WTC11 (cell line): ENCODE data around the gene OR10D3. TPM values are rescaled to one million over a fixed set of nuclear protein-coding genes. Genes with fewer than 3 reads are reported as not detected.

Experiments used
- ATAC-seq: fragments of 200-7000 bp; cut with Tn5 transposase; 2 replicates; pipeline ENCODE4 v1.10.0; 2021; ENCODE audit warnings: mild to moderate bottlenecking, moderate library complexity
- CTCF ChIA-PET: fragments of 300-600 bp; sonication (Branson Sonifier 250); formaldehyde crosslinking; loops from one replicate; lab custom pipeline; 2021; ENCODE audit warnings: antibody characterized with exemption; lab: Charles Lee
- POLR2A ChIA-PET: fragments of 350-600 bp; sonication (Branson Sonifier 250); formaldehyde crosslinking; loops from one replicate; lab custom pipeline; 2021; ENCODE audit warnings: antibody characterized with exemption; lab: Charles Lee
- DNase-seq: peaks from one replicate; pipeline ENCODE4 v3.0.0; 2021; ENCODE audit warnings: low spot score
- H3K27ac Mint-ChIP-seq: 2 replicates; pipeline ENCODE4 v1.8.0; 2021; ENCODE audit warnings: mixed read lengths
- H3K27me3 Mint-ChIP-seq: 2 replicates; pipeline ENCODE4 v1.8.0; 2021; ENCODE audit warnings: low read depth, mild to moderate bottlenecking, moderate library complexity, mixed read lengths
- H3K36me3 Mint-ChIP-seq: 2 replicates; pipeline ENCODE4 v1.8.0; 2021; ENCODE audit warnings: mixed read lengths
- H3K4me1 Mint-ChIP-seq: 2 replicates; pipeline ENCODE4 v1.8.0; 2022; ENCODE audit warnings: mixed read lengths
- H3K4me3 Mint-ChIP-seq: 2 replicates; pipeline ENCODE4 v1.8.0; 2021; ENCODE audit warnings: mild to moderate bottlenecking, moderate library complexity, mixed read lengths
- H3K9me3 Mint-ChIP-seq: 2 replicates; pipeline ENCODE4 v1.8.0; 2021; ENCODE audit warnings: mixed read lengths
- ATF2 ChIP-seq: sonication (generic); formaldehyde crosslinking; IDR thresholded peaks from 2 replicates; pipeline ENCODE4 v1.8.1; 2022; ENCODE audit warnings: low read depth, missing genetic modification reagents, borderline replicate concordance
- ATF3 ChIP-seq: sonication (generic); formaldehyde crosslinking; conservative IDR thresholded peaks from 2 replicates; pipeline ENCODE4 v1.8.1; 2022; ENCODE audit warnings: mild to moderate bottlenecking, missing genetic modification reagents
- E2F4 ChIP-seq: sonication (generic); formaldehyde crosslinking; IDR thresholded peaks from 2 replicates; pipeline ENCODE4 v1.8.1; 2022; ENCODE audit warnings: low read depth, mild to moderate bottlenecking, moderate library complexity, missing genetic modification reagents, borderline replicate concordance
- EMX1 ChIP-seq: fragments of 250-450 bp; sonication (Bioruptor Pico); IDR thresholded peaks from 2 replicates; pipeline ENCODE4 v1.8.0; 2021; ENCODE audit warnings: mild to moderate bottlenecking
- ESRRA ChIP-seq: sonication (generic); formaldehyde crosslinking; IDR thresholded peaks from 2 replicates; pipeline ENCODE4 v1.8.1; 2022; ENCODE audit warnings: mild to moderate bottlenecking, missing genetic modification reagents, borderline replicate concordance
- FOXP1 ChIP-seq: sonication (generic); formaldehyde crosslinking; IDR thresholded peaks from 2 replicates; pipeline ENCODE4 v1.8.0; 2022; ENCODE audit warnings: missing genetic modification reagents, mild to moderate bottlenecking, moderate library complexity, borderline replicate concordance
- GABPB1 ChIP-seq: sonication (generic); formaldehyde crosslinking; IDR thresholded peaks from 2 replicates; pipeline ENCODE4 v1.8.1; 2023; ENCODE audit warnings: mild to moderate bottlenecking, missing genetic modification reagents
- GTF2I ChIP-seq: fragments of 250-450 bp; sonication (Bioruptor Pico); conservative IDR thresholded peaks from 2 replicates; pipeline ENCODE4 v1.4.0; 2021; ENCODE audit warnings: mild to moderate bottlenecking
- HMGA2 ChIP-seq: fragments of 250-450 bp; sonication (Bioruptor Pico); IDR thresholded peaks from 2 replicates; pipeline ENCODE4 v1.4.0; 2021; ENCODE audit warnings: mild to moderate bottlenecking, moderate library complexity
- HMGXB4 ChIP-seq: sonication (generic); formaldehyde crosslinking; IDR thresholded peaks from 2 replicates; pipeline ENCODE4 v1.8.1; 2023; ENCODE audit warnings: mild to moderate bottlenecking, moderate library complexity, missing genetic modification reagents
- MLX ChIP-seq: sonication (generic); formaldehyde crosslinking; IDR thresholded peaks from 2 replicates; pipeline ENCODE4 v1.8.1; 2023; ENCODE audit warnings: mild to moderate bottlenecking, missing genetic modification reagents, moderate library complexity
- NFE2L1 ChIP-seq: sonication (generic); formaldehyde crosslinking; IDR thresholded peaks from 2 replicates; pipeline ENCODE4 v1.8.1; 2023; ENCODE audit warnings: missing genetic modification reagents
- PRDM15 ChIP-seq: sonication (generic); formaldehyde crosslinking; IDR thresholded peaks from 2 replicates; pipeline ENCODE4 v1.8.0; 2022; ENCODE audit warnings: missing genetic modification reagents
- TEAD4 ChIP-seq: sonication (generic); formaldehyde crosslinking; IDR thresholded peaks from 2 replicates; pipeline ENCODE4 v1.8.0; 2022; ENCODE audit warnings: mild to moderate bottlenecking, missing genetic modification reagents
- TP53 ChIP-seq: sonication (generic); formaldehyde crosslinking; IDR thresholded peaks from 2 replicates; pipeline ENCODE4 v1.8.1; 2023; ENCODE audit warnings: mild to moderate bottlenecking, missing genetic modification reagents
- ZNF232 ChIP-seq: sonication (generic); formaldehyde crosslinking; IDR thresholded peaks from 2 replicates; pipeline ENCODE4 v1.8.0; 2022; ENCODE audit warnings: mild to moderate bottlenecking, missing genetic modification reagents
- ZNF263 ChIP-seq: sonication (generic); formaldehyde crosslinking; IDR thresholded peaks from 2 replicates; pipeline ENCODE4 v1.8.1; 2022; ENCODE audit warnings: low read depth, mild to moderate bottlenecking, moderate library complexity, missing genetic modification reagents
- ZNF281 ChIP-seq: sonication (generic); formaldehyde crosslinking; IDR thresholded peaks from 2 replicates; pipeline ENCODE4 v1.8.0; 2023; ENCODE audit warnings: mild to moderate bottlenecking, missing genetic modification reagents
- total RNA-seq: library from RNA; stranded (reverse); gene quantifications from 3 replicates; pipeline ENCODE4 v1.2.3, GENCODE V29; 2021

Gene OR10D3
- total RNA-seq, 1 experiment from 2014 or later, result not detected

- no peak overlapping the region for H3K4me3 Mint-ChIP-seq
- ChIA-PET CTCF (interaction anchor here (1.4 kb wide), 1 partner anchor 79 kb away, joined by 3 read pairs; no protein-coding TSS in a partner anchor), POLR2A (no interaction called here)
- H3K36me3 Mint-ChIP-seq, result no peaks in the 10 kb centered on the region; the same call in 1 of the 2 replicates
- H3K27me3 Mint-ChIP-seq, result peaks cover 8% of the 10 kb centered on the region
- peaks cover 5% of the 10 kb centered on the region; the same call in 1 of the 2 replicates for H3K9me3 Mint-ChIP-seq
- TF ChIP-seq EMX1 (CRISPR knock-in tag), result no peak
- TF ChIP-seq ATF3 (CRISPR knock-in tag), result no peak
- no peak for TF ChIP-seq TP53 (CRISPR knock-in tag)
- no peak for TF ChIP-seq ZNF281
- TF ChIP-seq TEAD4 (CRISPR knock-in tag), result no peak
- no peak for TF ChIP-seq GABPB1 (CRISPR knock-in tag)
- DNase-seq (no peak), ATAC-seq (no peak)
- H3K4me1 Mint-ChIP-seq, result peaks cover 2% of the 10 kb centered on the region
- H3K27ac Mint-ChIP-seq, result no peak overlapping the region
These were observed 32.5 kb upstream of the OR10D3 start for GRCh38 chr11:124150684-124151083.

GRCh38 chr11:124152770-124153407 is 30.3 kb upstream of the OR10D3 start:
- H3K27ac Mint-ChIP-seq, result no peak overlapping the region
- TF ChIP-seq ZNF263 (no peak), PRDM15 (no peak), GTF2I (no peak), E2F4 (CRISPR knock-in tag) (no peak), ATF2 (CRISPR knock-in tag) (no peak), HMGA2 (CRISPR knock-in tag) (no peak), HMGXB4 (no peak), GABPB1 (CRISPR knock-in tag) (no peak), ESRRA (CRISPR knock-in tag) (no peak), MLX (no peak), NFE2L1 (CRISPR knock-in tag) (no peak), ZNF232 (CRISPR knock-in tag) (no peak), FOXP1 (no peak)
- ATAC-seq (no peak), DNase-seq (no peak)
- POLR2A ChIA-PET, result no interaction called here
- H3K4me1 Mint-ChIP-seq, result peaks cover 2% of the 10 kb centered on the region
- peaks cover 16% of the 10 kb centered on the region for H3K27me3 Mint-ChIP-seq
- CTCF ChIA-PET, result interaction anchor here (1.4 kb wide), 1 partner anchor 29 kb away, joined by 3 read pairs; no protein-coding TSS in a partner anchor
- H3K36me3 Mint-ChIP-seq, result no peaks in the 10 kb centered on the region
- H3K4me3 Mint-ChIP-seq, result no peak overlapping the region
- H3K9me3 Mint-ChIP-seq, result peaks cover 5% of the 10 kb centered on the region; the same call in 1 of the 2 replicates
